GM18502 (cell line): ENCODE results near the gene HOXD12.

ENCODE experiments used
- ATAC-seq: cut with Tn5 transposase; IDR thresholded peaks from one replicate; pipeline ENCODE4 v1.9.1; 2021; ENCODE audit warnings: mild to moderate bottlenecking; ENCODE audit not compliant: unreplicated experiment, poor library complexity

HOXD12 gene

DNA sequence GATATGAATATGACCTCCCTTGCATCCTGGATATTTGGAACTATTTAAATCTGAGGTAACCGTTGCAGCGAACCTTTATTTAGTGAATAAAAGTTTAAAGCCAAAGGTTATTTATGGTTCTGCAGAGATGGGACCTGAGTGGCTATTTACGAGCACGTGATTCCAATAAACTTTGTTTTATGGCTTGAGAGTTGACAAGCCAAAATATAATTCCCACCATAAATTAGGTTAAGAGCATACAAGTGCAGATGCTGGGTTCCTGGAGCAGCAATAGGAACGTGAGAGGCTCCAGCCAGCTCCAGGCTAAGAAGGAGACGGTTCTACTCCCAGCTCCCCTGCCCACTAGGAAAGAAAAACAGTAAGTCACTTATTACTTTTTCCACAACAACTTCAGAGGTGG, 46.5 kb downstream of the HOXD12 start:
- no peak for ATAC-seq

DNA sequence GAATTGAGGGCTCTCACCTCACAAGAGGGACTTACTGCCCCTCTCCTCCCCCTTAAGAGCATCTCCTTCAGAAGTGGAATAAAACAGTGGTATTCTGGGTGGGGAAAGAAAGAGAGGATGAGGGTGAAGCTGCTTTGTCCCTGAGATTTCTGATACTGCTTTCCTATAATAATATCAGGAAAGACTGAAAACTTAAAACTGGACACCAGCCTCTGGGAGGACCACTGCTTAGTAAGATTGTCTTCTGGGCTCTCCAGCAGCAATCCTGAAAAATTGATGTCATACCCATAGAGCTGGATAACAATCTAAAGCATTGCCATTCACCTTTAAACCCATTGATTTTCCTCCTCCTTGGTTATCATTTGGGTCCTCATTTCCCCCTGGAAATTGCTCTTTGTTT, 47.0 kb downstream of the HOXD12 start:
- ATAC-seq, result no peak

DNA sequence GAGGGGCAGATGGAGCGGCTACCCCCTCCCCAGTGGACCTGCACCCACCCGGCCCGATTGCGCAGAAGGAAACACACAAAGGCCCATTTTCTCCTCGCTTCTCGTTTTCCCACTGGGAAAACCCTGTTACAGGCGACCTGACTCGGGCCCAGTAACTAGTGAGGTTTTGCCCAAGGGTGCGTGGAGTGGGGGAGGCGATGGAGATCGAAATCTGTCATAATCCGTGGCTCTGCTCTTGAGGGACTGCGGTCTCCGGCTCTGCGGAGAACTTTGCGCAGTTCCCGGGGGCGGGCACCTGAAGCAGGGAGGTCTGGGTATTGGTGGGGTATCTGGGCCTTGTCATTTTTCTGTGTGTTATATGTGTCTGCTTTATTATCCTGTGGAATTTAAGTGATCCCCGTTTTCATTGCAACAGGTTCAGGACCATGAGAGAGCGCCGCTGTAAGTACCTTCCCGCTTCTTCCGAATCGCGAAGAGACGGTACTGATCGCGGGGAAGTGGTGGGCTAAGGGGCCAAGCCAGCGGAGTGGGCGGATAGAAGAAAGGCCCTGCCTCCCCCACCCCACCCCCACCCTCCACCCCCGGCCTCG, 47.7 kb downstream of the HOXD12 start:
- no peak for ATAC-seq

DNA sequence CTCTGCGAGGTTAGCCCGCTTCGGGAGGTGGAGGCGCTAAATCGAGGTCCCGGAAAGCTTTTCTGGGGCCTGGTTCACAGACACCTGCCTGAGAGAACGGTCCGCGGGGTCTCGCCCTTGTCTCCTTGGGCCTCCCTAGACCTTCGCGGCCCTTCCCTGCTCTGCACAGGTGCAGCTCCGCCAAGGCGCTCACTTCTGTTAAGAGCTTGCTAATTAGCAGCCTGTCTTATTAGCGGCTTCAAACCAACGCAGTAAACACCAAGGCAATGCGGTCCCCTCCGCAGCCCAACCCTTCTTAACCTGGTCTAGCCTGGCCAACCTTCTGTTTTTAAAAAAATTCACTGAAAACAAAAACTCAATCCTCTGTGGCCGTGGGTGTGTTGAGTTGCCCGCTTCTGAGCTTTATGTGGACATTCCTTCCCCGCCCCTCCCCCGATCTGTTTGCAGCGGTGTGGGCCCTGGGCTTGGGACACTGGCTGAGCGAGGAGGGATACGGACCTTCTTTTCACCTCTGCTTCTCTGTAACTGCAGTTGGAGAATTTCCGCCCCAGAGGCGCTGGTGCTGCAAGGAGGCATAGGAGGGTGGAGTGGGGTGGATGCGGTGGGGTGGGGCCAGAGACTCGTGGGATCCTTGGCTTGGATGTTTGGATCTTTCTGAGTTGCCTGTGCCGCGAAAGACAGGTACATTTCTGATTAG, 48.4 kb downstream of the HOXD12 start:
- ATAC-seq, result no peak

DNA sequence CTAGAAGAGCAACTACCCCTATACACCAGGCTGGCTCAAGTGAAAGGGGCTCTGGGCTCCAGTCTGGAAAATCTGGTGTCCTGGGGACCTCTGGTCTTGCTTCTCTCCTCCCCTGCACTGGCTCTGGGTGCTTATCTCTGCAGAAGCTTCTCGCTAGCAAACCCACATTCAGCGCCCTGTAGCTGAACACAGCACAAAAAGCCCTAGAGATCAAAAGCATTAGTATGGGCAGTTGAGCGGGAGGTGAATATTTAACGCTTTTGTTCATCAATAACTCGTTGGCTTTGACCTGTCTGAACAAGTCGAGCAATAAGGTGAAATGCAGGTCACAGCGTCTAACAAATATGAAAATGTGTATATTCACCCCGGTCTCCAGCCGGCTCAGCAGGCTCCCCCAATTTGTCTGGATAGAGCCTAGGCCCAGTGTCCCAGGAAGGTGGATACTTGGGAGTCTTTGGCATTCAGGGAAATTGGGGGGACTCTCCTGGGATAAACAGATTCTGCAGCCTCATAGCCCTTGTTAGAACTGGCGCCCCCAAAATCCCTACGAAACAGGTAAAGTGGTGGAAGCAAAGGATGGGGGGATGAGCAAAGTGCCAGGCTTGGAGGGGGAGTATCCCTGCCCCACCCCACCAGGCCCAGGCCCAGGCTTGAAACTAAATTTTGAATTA, 49.3 kb downstream of the HOXD12 start:
- no peak for ATAC-seq

DNA sequence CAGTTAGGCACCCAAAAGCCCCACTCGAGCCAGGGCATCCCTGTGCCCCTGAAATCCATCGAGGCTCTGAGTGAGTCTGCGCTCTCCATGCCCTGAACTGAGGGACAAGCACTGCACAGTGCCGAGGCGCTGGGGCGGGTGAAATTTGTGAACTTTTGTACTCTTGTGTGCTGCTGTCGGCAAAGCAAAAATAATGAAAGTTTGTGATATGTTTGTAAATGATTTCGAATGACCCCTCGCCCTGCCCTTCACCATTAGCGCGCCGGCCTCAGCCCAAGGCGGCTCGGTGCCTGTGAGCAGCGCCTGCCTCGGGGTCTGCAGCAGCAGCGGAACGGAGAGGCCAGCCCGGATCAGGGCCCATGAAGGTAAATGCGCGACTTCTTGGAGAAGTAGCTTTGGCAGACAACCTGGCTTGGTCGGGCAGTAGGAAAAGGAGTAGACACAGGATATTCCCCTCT, 49.9 kb downstream of the HOXD12 start:
- no peak for ATAC-seq

DNA sequence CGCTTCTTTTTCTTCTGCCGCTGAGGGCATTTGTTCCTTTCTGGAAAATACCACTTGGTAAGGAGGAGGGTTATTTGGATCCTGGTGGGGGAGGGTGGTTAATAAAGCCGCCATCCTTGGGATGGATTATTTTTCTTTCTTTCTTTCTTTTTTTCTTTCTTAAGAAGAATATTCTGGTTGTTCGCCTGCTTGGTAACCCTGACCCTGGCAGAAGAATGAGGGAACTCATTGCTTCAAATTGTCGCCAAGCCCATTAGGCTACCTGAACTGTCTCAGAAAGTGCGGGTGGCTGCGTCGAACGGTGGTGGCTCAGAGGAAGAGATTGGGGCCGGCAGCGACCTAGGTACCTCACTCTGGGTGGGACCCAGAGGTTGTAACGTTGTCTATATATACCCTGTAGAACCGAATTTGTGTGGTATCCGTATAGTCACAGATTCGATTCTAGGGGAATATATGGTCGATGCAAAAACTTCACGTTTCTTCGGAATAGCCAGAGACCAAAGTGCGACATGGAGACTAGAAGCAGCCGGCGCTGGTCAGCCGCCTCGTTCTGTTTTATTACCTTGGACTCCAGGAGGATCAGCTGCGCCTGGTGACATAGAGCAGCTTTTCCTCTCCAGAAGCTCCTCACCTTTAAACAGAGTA, 50.5 kb downstream of the HOXD12 start:
- ATAC-seq, result no peak

DNA sequence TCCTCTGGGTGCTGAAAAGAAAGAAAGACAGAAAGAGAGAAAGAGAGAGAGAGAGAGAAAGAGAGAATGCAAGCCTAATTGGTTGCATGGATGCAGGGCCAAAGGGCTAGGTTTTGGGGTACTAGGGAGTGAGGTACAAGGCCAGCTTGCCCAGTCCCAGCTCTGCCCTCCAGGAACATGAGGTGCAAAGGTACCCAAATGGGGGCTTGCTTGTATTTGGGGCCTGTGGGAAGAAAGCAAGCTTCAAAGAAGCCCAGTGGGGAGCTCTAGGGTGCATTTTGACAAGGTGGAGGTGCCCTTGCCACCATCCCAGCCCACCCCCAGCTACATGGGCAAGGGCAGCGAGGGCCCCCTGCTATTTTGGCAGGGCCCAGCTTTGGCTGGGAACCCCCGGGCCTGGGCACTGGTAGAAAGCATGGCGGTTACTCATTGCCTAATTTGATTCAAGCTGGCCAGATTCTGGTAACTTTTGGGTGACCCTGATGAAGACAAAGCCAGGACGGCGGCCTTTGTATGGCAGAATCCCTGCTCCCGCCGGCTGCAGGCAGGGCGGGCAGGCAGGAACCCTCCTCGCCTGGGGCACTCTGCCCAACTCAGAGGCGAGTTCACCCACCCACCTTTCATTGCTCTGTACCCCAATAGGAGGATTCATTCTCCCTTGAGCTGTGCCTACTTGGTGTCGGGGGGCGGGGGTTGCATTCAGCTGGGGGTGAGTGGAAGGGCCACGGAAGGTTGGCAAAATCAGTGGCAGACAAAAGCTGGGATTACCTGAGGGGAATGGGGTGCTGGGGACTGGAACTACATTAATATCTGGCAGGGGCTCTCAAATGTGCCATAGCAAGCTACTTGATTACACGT, 51.2 kb downstream of the HOXD12 start:
- no peak for ATAC-seq

DNA sequence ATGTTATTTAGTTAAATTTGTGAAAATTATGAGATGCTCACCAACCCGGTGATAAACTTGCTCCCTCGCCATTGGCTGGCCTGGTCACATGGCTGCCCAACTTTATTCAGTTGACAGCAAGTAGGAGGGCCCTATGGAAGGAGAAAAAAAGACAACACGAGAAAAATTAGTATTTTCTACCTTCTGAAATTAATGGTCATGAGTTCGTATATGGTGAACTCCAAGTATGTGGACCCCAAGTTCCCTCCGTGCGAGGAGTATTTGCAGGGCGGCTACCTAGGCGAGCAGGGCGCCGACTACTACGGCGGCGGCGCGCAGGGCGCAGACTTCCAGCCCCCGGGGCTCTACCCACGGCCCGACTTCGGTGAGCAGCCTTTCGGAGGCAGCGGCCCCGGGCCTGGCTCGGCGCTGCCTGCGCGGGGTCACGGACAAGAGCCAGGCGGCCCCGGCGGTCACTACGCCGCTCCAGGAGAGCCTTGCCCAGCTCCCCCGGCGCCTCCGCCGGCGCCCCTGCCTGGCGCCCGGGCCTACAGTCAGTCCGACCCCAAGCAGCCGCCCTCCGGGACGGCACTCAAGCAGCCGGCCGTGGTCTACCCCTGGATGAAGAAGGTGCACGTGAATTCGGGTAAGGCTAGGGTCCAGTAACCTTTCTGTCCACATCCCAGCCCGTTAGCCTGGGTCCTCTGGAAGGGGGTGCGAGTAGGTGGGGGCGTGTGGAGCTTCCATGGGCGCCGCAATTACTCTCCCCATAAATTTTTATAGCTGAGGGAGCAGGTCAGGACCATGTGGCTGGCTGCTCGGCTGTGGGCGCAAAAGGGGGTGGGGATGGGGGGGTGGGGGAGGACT, 52.1 kb downstream of the HOXD12 start, which contains the start of gene HOXD4:
HOXD4 (plus strand) TSS at position 109 of the 846 bp plus-strand sequence; CDS start at position 193, 84 bp downstream.
- ATAC-seq, result no peak
